Keratinocyte (primary cell): ENCODE results near the gene UGT2A3. TPM values are rescaled to one million over a fixed set of nuclear protein-coding genes. Genes with fewer than 3 reads are reported as not detected.

Experiments used
- DNase-seq: peaks from one replicate; pipeline ENCODE4 v3.0.0-alpha.2; 2011; ENCODE audit warnings: low read depth, missing footprints, low spot score
- FAIRE-seq: peaks from 2 replicates; lab custom pipeline; 2011; peaks lifted over from hg19 to GRCh38; lab: Jason Lieb, UNC
- H2AFZ ChIP-seq: 2 replicates; pipeline ENCODE4 v1.6.0; 2012; ENCODE audit warnings: low read length, control low read depth, inconsistent platforms; ENCODE audit not compliant: control insufficient read depth
- H3K27ac ChIP-seq: 2 replicates; pipeline ENCODE4 v1.5.1; 2011; ENCODE audit warnings: low read length; ENCODE audit not compliant: control insufficient read depth, insufficient read depth
- H3K27me3 ChIP-seq: 3 replicates; pipeline ENCODE4 v1.6.0; 2011; ENCODE audit warnings: low read length; ENCODE audit not compliant: control insufficient read depth, insufficient read depth; ENCODE audit errors: extremely low read depth
- H3K36me3 ChIP-seq, 2 experiments: 2 replicates in 1 of 2; 3 replicates in 1 of 2; pipeline ENCODE4 v1.5.1; 2011; ENCODE audit warnings: low read length in 2 of 2, mild to moderate bottlenecking in 1 of 2; ENCODE audit not compliant: control insufficient read depth in 2 of 2, insufficient read depth in 2 of 2; ENCODE audit errors: extremely low read depth in 1 of 2
- H3K4me1 ChIP-seq: 3 replicates; pipeline ENCODE4 v1.5.1; 2011; ENCODE audit warnings: low read length; ENCODE audit not compliant: control insufficient read depth, insufficient read depth; ENCODE audit errors: extremely low read depth
- H3K4me2 ChIP-seq: 3 replicates; pipeline ENCODE4 v1.6.0; 2011; ENCODE audit warnings: low read depth, low read length; ENCODE audit not compliant: control insufficient read depth, insufficient read depth; ENCODE audit errors: extremely low read depth
- H3K4me3 ChIP-seq, 3 experiments: fragments of 200-600 bp in 1 of 3; sonication (generic) in 1 of 3; 2 replicates in 2 of 3; 3 replicates in 1 of 3; pipeline ENCODE4 v1.5.1; 2011 to 2016; ENCODE audit warnings: low read length in 3 of 3, mild to moderate bottlenecking in 3 of 3, control low read depth in 2 of 3, inconsistent platforms in 1 of 3, low read depth in 1 of 3, mixed read lengths in 1 of 3, mixed run types in 1 of 3, moderate library complexity in 1 of 3; ENCODE audit not compliant: control insufficient read depth in 2 of 3, insufficient read depth in 2 of 3; ENCODE audit errors: extremely low read depth in 1 of 3
- H3K79me2 ChIP-seq: 2 replicates; pipeline ENCODE4 v1.6.0; 2012; ENCODE audit warnings: low read length; ENCODE audit not compliant: control insufficient read depth, insufficient read depth
- H3K9ac ChIP-seq: 3 replicates; pipeline ENCODE4 v1.6.0; 2011; ENCODE audit warnings: low read length; ENCODE audit not compliant: control insufficient read depth, insufficient read depth; ENCODE audit errors: extremely low read depth
- H3K9me1 ChIP-seq: 3 replicates; pipeline ENCODE4 v1.6.0; 2011; ENCODE audit warnings: low read length; ENCODE audit not compliant: control insufficient read depth, insufficient read depth; ENCODE audit errors: extremely low read depth
- H3K9me3 ChIP-seq: 2 replicates; pipeline ENCODE4 v1.5.1; 2012; ENCODE audit warnings: low read depth, low read length; ENCODE audit not compliant: control insufficient read depth
- H4K20me1 ChIP-seq: 3 replicates; pipeline ENCODE4 v1.6.0; 2011; ENCODE audit warnings: low read length; ENCODE audit not compliant: control insufficient read depth, insufficient read depth; ENCODE audit errors: extremely low read depth
- CTCF ChIP-seq, 3 experiments: IDR thresholded peaks in 1 of 3; conservative IDR thresholded peaks in 1 of 3; optimal IDR thresholded peaks in 1 of 3; 2 replicates in 2 of 3; 3 replicates in 1 of 3; pipeline versions ENCODE3 to v1.5.1; 2011; ENCODE audit warnings: low read length in 3 of 3, mild to moderate bottlenecking in 3 of 3, moderate library complexity in 2 of 3, control low read depth in 1 of 3, inconsistent platforms in 1 of 3; ENCODE audit not compliant: insufficient read depth in 2 of 3; ENCODE audit errors: extremely low read depth in 1 of 3
- EZH2 ChIP-seq: IDR thresholded peaks from one replicate; pipeline ENCODE4 v1.6.1; 2012; ENCODE audit warnings: inconsistent platforms, mild to moderate bottlenecking, low read length, moderate library complexity
- dilution Hi-C: fragments of 300-500 bp; cut with MboI; formaldehyde crosslinking; loops from one replicate; pipeline ENCODE4 v1.7.0; 2020; ENCODE audit warnings: low sequenced_read_pairs; ENCODE audit not compliant: extremely low pct_ligation_motif_present
- polyA plus RNA-seq, 5 experiments: library from polyadenylated mRNA; depleted of rRNA in 3 of 5; stranded (reverse) in 3 of 5; stranded (forward) in 1 of 5; unstranded in 1 of 5; fragments of >200 nt; gene quantifications; 1 replicate in 1 of 5; 2 replicates in 3 of 5; 3 replicates in 1 of 5; pipeline versions ENCODE4 v1.2.1 to v1.2.3, GENCODE V29; 2011 to 2012; ENCODE audit warnings: missing spikeins in 2 of 5, low read depth in 1 of 5, low replicate concordance in 1 of 5

Gene UGT2A3
- polyA plus RNA-seq, 1 donor (not counting 4 experiments of a cell fraction or from before 2014, with no cell fraction given): not detected

GRCh38 chr4:68892861-68893260 is 58.7 kb downstream of the UGT2A3 start:
- H3K36me3 ChIP-seq: no peaks in the 10 kb centered on the region
- no peak for DNase-seq
- no peak for TF ChIP-seq CTCF (optimal IDR thresholded peaks at IDR 0.05 in 1 of 3, IDR thresholded peaks at IDR 0.05 in 1 of 3, conservative IDR thresholded peaks at IDR 0.05 in 1 of 3; ENCODE audit: extremely low read depth in 1 of 3, insufficient read depth in 2 of 3, low read length in 3 of 3)
- TF ChIP-seq EZH2: no peak
- no peak overlapping the region for H3K9ac ChIP-seq
- no peaks in the 10 kb centered on the region for H3K9me3 ChIP-seq
- no peak for FAIRE-seq
- H3K79me2 ChIP-seq: no peaks in the 10 kb centered on the region
- dilution Hi-C loops: no loop called here
- no peaks in the 10 kb centered on the region for H4K20me1 ChIP-seq
- H2AFZ ChIP-seq: no peak overlapping the region
- H3K27me3 ChIP-seq: no peaks in the 10 kb centered on the region
- H3K27ac ChIP-seq: no peak overlapping the region
- H3K4me1 ChIP-seq: no peaks in the 10 kb centered on the region
- no peak overlapping the region for H3K4me3 ChIP-seq
- H3K4me2 ChIP-seq: no peak overlapping the region
- no peaks in the 10 kb centered on the region for H3K9me1 ChIP-seq

- TF ChIP-seq CTCF (optimal IDR thresholded peaks at IDR 0.05 in 1 of 3, IDR thresholded peaks at IDR 0.05 in 1 of 3, conservative IDR thresholded peaks at IDR 0.05 in 1 of 3; ENCODE audit: extremely low read depth in 1 of 3, insufficient read depth in 2 of 3, low read length in 3 of 3): no peak
- TF ChIP-seq EZH2: no peak
- no peaks in the 10 kb centered on the region for H3K4me1 ChIP-seq
- DNase-seq (no peak), FAIRE-seq (no peak)
- no peak overlapping the region for H3K4me3 ChIP-seq
- no peak overlapping the region for H2AFZ ChIP-seq
- no peaks in the 10 kb centered on the region for H3K79me2 ChIP-seq
- dilution Hi-C loops: no loop called here
- no peaks in the 10 kb centered on the region for H3K36me3 ChIP-seq
- no peaks in the 10 kb centered on the region for H4K20me1 ChIP-seq
- H3K9ac ChIP-seq: no peak overlapping the region
- no peaks in the 10 kb centered on the region for H3K9me1 ChIP-seq
- H3K4me2 ChIP-seq: no peak overlapping the region
- H3K27me3 ChIP-seq: no peaks in the 10 kb centered on the region
- H3K27ac ChIP-seq: no peak overlapping the region
- H3K9me3 ChIP-seq: no peaks in the 10 kb centered on the region
Measured at GRCh38 chr4:68891678-68892077, 59.9 kb downstream of the UGT2A3 start.
